Measurements from ENCODE around the gene NSMCE1.
A peak's percentile ranks its signal among the peaks of the same experiment; 100 is the strongest.
"Not testable (repeated sequence)": the region's sequence is repeated elsewhere in the genome, so short reads cannot be mapped to it uniquely, and the experiment has no call there.

The NSMCE1 gene

DNA sequence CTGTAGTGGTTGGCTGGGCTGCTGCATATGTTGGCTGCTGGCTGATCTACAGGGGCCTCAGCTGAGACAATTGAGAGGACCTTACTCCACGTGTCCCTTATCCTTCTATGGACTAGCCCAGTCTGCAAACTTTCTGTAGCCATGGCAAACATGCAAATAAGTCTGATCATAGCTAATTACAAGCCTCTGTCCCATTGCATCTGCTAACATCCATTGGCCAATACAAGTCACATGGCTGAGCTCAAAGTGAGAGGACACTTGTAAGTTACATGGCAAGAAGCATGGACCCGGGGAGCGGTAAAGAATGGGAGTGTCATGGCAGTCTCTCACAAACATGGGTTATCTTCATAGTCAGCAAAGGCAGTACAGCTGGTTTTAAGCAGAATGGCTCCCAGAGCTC, 33.6 kb upstream of the NSMCE1 start:
- no peak for DNase-seq (ENCODE audit: low read depth)

DNA sequence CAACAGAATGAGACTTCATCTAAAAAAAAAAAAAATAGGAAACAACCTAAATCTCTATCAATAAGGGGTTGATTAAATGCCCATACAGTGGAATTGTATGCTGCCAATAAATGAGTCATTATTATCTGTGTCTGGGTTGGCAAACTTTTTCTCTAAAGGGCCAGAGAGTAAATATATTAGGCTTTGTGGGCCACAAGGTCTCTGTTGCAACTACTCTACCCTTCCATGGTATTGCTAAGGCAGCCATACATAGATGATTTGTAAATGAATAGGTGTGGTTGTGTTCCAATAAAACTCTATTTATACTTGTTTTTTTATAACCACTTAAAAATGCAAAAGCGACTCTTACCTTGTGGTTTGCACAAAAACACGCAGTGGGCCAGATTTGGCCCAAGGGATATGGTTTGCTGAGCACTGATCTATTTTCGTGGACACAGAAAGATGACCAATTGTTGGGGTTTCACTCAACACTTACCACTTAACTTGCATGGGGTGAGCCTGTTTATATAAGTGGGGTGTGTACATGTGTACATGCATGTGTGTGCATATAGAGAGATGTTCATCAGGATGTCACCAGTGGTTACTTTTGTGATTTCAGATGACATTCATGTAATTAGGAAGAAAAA, 32.8 kb upstream of the NSMCE1 start:
- DNase-seq (ENCODE audit: low read depth) = no peak

DNA sequence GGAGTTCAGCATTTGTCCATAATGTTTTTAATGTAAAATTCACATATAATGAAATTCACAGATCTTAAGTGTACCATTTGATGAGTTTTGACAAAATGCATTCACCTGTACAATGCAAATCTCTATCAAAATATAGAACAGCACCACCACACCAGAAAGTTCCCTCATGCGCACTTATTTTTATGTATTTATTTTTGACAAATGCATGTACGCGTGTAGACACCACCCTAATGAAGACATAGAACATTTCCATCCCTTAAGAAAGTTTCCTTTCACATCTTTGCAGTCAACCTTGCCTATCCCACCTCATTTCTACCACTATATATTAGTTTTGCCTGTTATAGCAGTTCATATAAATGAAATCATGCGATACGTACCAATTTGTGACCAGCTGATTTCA, 29.6 kb upstream of the NSMCE1 start:
- no peak for DNase-seq (ENCODE audit: low read depth)

DNA sequence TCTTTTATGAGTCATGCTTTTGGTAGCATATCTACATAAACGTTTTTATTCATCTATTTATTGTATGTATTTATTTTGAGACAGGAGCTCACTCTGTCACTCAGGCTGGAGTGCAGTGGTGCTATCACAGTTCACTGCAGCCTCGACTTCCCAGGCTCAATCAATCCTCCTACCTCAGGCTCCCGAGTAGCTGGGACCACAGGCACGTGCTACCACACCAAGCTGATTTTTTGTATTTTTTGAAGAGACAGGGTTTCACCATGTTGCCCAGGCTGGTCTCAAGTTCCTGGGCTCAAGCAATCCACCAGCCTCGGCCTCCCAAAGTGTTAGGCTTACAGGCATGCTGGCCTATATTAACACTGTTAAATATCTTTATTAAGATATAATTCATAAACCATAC, 24.8 kb upstream of the NSMCE1 start:
- no peak for DNase-seq (ENCODE audit: low read depth)

DNA sequence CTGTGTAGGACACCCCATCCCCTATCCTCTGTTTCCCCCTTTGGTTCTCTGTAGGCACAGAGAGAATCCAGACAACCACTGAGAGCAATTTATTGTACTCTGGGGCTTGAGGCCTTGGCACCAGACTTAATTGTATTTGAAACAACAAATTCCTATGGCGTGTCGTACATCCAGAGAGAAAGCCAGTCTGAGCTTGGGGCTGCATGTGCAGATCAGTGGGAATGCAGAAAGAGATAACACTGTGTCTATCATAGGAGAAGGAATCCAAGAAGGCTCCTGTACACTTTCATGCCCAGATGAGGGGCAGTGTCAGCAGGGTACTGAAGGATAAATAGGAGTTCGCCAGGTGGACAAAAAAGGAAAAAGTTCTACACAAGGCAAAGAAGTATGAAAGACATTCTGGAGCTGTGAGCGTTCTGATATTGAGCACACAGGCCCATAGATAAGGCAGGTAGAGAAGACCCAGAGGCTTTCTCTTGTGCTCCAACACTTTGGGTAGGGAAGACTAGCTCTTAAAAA, 23.2 kb upstream of the NSMCE1 start:
- DNase-seq (ENCODE audit: low read depth) = no peak

DNA sequence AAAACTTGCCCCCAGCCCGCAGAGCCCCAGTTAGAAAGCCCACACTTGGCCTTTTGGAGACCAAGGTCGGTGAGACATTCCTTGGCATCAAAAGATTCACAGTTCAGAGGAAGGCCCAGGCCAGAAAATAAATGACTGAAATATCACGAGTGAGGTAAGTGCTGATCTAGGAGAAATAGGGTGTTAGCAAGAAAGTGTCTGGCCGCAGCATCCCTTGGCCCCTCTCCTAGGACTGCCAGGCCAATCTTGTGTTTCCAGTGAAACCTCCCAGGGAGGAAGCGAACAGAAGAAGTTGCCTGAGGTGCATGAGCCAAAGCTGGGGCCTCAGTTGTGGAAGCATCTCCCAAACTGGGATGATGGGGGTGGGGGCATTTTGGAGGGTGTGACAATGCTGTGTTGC, 22.5 kb upstream of the NSMCE1 start:
- DNase-seq (ENCODE audit: low read depth) = no peak

DNA sequence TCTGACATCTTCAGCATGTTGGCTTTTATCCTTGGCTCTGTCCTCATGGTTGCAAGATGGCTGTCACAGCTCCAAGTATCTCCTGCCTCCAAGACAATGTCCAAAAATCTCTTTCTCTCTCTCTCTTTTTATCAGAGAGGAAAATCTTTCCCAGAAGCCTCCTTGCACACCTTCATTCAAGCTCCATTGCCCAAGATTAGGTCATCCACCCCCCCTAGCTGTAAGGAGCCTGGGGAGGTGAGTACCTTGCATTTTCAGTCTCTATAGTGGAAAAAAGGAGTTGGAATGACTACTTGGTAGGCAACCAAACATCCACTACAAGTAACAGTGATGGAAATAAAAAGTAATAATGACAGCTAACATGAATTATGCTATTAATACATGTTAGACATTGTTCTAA, 22.0 kb upstream of the NSMCE1 start:
- DNase-seq (ENCODE audit: low read depth) = no peak

DNA sequence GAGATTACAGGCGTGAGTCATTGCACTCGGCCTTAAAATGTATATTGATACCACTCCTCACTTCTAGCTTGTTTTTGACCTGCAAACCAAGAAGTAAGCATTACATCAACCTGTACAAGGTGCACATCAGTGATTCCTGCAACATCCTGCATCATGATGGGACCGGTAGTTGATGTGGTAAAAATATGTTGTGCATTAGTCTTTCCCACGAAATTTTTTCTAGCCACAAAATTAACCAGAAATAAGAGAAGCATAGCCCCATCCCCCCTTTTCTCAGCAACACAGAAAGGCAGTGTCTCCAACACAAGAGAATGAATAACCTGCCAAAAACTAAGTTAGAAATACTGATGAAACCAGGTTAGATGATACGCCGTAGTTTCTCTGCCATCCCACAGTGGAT, 21.1 kb upstream of the NSMCE1 start:
- DNase-seq (ENCODE audit: low read depth) = no peak

DNA sequence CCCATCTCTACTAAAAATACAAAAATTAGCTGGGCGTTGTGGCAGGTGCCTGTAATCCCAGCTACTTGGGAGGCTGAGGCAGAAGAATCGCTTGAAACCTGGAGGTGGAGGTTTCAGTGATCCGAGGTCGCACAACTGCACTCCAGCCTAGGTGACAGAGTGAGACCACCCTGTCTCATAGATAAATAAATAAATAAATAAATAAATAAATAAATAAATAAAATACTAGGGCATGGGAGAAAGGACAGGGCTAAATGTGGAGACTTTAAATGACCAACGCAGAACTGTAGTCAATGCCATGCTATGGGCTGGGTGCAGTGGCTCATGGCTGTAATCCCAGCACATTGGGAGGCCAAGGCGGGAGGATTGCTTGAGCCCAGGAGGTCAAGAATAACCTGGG, 19.7 kb upstream of the NSMCE1 start:
- not testable (repeated sequence) for DNase-seq (ENCODE audit: low read depth)

DNA sequence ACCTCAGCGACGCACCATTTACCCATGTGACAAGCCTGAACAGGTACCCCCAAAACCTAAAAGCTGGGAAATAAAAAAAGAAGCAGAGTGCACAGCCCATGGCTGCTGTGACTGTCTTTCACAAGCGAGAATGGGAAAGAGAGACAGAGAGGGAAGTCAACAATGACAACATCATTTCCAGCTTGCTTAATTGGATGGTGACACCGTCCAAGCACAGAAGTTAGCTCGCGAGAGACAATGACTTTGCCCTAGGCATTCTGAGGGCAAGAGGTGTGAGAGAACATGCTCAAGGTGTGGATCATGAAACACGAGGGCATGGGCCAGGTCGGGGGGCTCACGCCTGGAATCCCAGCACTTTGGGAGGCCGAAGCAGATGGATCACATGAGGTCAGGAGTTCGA, 19.3 kb upstream of the NSMCE1 start:
- DNase-seq (ENCODE audit: low read depth) = no peak

DNA sequence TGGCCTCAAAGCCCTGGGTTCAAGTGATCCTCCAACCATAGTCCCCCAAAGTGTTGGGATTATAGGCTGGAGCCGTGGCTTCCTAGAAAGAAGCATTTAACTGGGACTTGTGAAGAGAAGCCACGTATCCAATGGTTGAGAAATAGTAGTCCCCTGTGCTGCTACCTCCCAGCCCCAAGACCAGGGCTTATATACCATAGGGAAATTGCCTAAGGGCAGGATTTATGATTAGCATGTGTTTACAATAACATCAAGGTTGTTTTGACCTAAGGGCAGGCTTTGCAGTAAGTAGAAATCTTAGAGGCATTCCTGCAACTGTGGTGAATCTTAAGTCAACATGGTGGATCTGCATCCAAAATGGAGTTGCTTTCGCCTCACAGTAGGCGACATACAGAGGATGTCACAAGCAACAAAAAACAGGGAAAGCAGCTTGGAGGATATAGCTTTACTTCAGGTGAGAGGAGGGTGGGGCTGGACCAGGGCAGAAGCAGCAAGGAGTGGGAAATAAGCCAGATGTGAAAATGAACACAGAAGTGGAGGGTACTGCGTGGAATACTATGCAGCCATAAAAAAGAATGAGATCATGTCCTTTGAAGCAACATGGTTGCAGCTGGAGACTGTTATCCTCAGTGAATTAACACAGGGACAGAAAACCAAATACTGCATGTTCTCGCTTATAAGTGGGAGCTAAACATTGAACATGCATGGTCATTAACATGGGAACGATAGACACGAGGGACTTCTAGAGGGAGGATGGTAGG, 18.7 kb upstream of the NSMCE1 start:
- peak; percentile 56 for DNase-seq (ENCODE audit: low read depth)

DNA sequence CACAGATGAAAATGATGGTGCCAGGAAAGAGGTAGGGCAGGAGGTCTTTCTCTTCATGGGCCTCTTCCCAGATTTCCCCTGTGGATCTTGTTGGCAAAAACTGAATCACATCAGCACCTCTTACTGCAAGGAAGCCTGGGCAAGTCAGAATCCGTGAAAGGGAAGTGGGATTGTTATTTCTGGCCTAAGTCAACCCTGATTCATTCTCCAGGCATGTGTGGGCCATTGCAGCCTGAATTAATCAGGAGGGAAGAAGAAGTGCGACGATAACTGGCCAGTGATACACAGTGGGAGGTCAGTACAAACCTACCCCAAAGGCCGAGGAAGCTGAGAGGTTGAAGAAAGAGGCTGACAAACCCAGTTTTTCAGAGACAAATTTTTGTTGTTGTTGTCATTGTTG, 17.9 kb upstream of the NSMCE1 start:
- DNase-seq (ENCODE audit: low read depth) = peak; percentile 92

DNA sequence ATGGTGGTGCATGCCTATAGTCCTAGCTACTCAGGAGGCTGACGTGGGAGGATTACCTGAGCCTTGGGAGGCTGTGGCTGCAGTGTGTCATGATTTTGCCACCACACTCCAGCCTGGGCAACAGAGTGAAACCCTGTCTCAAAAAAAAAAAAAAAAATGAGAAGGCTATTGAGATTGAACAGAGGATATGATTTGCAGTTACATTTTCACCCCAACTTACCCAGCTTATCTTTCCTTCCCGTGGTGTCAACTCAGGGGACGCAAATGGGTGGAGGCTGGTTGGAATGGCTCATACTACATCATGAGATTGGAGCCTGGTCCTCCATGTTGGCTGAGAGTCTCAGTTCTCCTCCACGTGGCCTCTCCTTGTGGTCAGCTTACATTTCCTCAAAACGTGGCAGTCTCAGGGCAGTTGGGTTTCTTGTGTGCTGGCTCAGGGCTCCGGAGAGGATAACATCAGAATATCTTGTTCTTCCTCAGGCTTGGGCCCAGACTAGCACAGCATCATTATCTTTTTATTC, 17.2 kb upstream of the NSMCE1 start:
- no peak for DNase-seq (ENCODE audit: low read depth)

DNA sequence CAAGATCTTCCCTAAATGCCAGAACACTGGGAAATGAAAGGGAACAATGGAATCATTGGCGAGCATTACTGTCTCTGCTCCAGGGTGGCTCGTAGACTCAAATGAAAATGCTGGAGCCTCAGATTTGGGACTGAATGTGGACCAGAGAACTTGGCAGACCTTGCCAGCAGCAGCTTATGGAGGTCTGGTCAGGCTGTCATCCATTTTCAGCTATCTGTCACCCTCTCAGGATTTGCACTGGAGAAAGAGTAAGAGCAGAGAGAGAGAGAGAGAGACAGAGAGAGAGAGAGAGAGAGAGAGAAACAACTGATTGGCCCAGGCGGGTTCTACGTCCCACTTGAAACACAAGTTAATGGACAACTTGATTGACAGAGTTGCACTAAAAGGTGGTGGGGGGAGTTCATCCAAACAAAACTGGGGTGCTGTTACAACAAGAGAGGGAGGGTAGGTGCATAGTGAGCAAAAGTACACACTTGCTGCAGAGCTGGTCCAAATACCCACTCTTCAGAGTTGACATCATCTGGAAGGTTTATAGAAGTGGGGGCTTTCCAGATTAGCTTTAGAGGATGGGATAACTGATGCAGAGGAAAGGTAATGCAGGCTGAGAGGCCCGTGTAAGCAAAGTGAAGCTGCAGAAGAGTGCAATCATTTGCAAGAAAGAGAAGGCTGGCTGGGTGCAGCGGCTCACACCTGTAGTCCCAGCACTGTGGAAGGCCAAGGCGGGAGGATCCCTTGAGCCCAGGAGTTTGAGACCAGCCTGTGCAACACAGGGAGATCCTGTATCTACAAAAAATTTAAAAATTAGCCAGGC, 16.5 kb upstream of the NSMCE1 start:
- DNase-seq (ENCODE audit: low read depth) = no peak

DNA sequence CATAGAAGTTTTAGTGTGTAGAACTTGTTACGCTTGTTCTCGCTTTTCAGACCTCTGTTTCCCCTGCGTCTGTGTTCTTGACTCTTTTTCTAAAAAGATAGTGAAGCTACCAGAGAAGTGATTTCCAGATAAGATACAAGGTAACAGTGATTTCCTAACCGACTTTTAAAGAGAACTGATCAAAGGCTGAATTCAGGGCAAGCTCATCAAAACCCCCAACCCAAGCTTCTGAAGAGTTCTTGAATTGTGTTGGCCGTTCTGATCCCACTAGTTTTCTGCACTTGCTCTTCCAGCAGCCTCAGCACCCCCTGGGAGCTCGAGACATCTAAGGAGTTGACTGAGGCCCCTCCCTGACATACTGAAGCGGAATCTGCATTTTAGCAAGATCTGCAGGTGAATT, 12.7 kb upstream of the NSMCE1 start:
- no peak for DNase-seq (ENCODE audit: low read depth)

DNA sequence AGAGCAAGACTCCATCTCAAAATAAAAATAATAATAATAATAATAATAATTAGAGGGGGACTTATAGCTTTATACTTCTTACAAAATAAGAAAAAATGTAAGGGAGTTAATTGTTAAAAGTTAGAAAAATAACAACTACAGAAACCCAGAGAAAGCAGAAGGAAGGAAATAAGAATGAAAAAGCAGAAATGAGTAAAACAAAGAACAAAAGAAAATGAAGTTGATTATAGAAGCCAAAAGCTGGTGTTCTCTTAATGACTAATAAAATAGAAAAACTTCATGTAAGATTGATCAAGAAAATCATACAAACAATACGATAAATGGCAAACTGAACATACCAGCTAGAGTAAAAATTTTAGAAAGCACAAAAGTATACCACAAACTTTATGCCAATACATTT, 6.8 kb upstream of the NSMCE1 start:
- no peak for DNase-seq (ENCODE audit: low read depth)

DNA sequence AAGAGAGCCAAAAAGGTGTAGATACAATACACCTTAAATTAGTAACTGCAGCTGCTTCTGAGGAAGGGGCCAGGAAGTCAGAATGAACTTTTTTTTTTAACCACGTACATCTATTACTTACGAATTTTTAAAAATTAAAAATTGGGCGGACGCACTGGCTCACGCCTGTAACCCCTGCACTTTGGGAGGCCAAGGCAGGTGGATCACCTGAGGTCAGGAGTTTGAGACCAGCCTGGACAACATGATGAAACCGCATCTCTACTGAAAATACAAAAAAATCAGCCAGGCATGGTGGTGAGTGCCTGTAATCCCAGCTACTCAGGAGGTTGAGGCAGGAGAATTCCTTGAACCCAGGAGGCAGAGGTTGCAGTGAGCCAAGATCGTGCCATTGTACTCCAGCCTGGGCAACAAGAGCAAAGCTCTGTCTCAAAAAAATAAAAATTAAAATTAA, 5.9 kb upstream of the NSMCE1 start:
- DNase-seq (ENCODE audit: low read depth) = not testable (repeated sequence)

DNA sequence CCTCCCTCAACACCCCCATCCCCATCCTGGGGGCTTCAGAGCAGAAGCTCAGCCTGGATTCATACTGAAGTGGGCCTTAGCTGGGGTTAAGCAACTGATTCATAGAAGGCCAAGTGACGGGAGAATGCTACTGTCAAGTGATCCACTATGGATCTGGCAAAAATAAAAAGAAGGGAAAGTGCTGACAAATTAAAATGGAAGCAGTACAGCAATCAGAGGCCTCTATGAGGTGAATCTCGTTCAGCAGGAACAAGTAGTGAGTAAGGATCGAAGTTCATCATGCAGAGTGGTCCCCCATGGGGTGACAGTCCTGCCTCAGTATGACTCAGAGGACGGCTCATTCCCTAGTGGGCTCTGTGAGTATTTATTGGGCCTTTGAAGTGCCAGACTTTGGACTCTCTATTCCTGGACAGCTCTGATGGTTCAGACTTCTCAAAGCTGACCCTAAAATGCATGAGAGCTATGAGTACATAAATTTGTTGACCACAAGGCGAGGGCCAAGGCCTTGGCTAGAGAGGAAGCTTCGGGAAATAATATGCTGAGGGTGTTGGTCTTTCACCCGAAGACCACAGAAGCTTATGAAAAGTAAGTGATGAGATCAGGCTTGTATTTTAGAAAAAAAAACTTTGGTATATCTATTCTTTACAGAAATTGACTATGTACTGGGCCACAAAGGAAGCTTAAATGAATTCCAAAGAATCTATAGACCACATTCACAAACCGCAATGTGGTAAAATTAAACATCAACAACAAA, 5.3 kb upstream of the NSMCE1 start:
- peak; percentile 14 for DNase-seq (ENCODE audit: low read depth)

DNA sequence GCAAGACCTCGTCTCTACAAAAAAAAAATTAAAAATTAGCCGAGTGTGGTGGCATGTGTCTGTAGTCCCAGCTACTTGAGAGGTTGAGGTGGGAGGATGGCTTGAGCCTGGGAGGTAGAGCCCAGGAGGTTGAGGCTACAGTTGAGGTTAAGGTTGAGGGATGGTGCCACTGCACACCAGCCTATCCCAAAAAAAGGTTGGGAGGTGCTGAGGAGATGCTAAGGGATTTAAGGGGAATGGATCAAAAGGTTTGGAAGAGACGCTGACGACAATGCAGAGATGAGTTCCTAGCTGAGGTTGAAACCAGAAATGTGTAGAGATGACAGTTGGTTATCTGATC, 4.7 kb upstream of the NSMCE1 start:
- no peak for DNase-seq (ENCODE audit: low read depth)

DNA sequence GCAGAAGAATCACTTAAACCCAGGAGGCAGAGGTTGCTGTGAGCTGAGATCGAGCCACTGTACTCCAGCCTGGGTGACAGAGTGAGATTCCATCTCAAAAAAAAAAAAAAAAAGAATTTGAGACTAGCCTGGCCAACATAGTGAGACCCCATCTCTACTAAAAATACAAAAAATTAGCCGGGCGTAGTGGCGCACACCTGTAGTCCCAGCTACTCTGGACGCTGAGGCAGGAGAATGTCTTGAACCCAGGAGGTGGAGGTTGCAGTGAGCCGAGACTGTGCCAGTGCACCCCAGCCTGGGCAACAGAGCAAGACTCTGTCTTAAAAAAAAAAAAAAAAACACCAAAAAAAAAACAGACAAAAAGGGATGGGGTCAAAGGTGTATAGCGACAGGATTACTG, 4.1 kb upstream of the NSMCE1 start:
- not testable (repeated sequence) for DNase-seq (ENCODE audit: low read depth)

DNA sequence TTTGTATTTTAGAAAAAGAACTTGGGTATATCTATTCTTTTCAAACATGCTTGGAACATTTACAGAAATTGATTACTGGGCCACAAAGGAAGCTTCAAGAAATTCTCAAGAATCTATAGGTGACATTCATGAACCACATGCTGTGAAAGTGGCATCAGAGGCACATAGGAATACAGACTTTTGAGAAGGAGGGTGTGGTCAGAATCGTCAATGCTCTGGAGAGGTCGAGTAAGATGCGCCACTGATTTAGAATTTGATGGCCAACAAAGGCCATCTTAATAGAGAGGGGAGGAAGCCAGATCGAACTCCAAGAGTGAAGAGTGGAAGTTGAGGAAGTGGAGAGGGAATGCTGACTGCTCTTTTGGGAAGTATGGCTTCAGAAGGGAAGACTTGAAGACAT, 3.5 kb upstream of the NSMCE1 start:
- no peak for DNase-seq (ENCODE audit: low read depth)

DNA sequence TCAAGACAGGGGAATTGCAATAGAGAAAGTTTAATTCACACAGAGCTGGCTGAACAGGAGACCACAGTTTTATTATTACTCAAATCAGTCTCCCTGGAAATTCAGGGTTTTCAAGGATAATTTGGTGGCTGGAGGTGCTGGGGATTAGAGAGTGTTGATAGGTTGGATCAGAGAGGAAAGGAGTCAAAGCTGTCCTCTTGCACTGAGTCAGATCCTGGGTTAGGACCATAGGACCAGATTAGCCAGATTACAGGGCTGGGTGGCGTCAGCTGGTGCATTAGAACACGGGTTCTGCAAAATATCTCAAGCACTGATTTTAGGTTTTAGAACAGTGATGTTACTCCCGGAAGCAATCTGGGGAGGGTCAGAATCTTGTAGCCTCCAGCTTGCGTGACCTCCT, 1.8 kb upstream of the NSMCE1 start:
- no peak for DNase-seq (ENCODE audit: low read depth)
